ENCODE measurements around the gene TMEFF2. TPM values are rescaled to one million over a fixed set of nuclear protein-coding genes. Genes with fewer than 3 reads are reported as not detected.

The TMEFF2 gene
- total RNA-seq, 4 donors from 2014 or later = 1.5 TPM; not detected in 3

- Histone ChIP-seq H3K36me3 (no peaks in the 10 kb centered on the region), H3K4me3 (no peak overlapping the region), H3K4me1 (no peaks in the 10 kb centered on the region), H3K9me3 (no peaks in the 10 kb centered on the region), H3K27ac (no peak overlapping the region), H3K27me3 (no peaks in the 10 kb centered on the region)
- TF ChIP-seq POLR2A (IDR thresholded peaks at IDR 0.05) = no peak
- TF ChIP-seq CTCF (IDR thresholded peaks at IDR 0.05) = no peak
- no peak for DNase-seq
- intact Hi-C loops (cut with DNase I; ENCODE audit: low total_unique reads) = no loop called here
These were observed 233.2 kb downstream of the TMEFF2 start for GRCh38 chr2:191961556-191961955.

- TF ChIP-seq CTCF (IDR thresholded peaks at IDR 0.05) (no peak), POLR2A (IDR thresholded peaks at IDR 0.05) (no peak)
- no peaks in the 10 kb centered on the region for H3K36me3 ChIP-seq
- H3K27ac ChIP-seq = no peak overlapping the region
- DNase-seq = no peak
- no peaks in the 10 kb centered on the region for H3K9me3 ChIP-seq
- no peaks in the 10 kb centered on the region for H3K27me3 ChIP-seq
- no peak overlapping the region for H3K4me3 ChIP-seq
- intact Hi-C loops (cut with DNase I; ENCODE audit: low total_unique reads) = no loop called here
- H3K4me1 ChIP-seq = no peaks in the 10 kb centered on the region
These were observed 235.5 kb downstream of the TMEFF2 start for GRCh38 chr2:191959209-191959608.

GRCh38 chr2:191957996-191958860 lies 236.5 kb downstream of the TMEFF2 start:
- Histone ChIP-seq H3K36me3 (no peaks in the 10 kb centered on the region), H3K4me1 (no peaks in the 10 kb centered on the region), H3K27ac (no peak overlapping the region), H3K4me3 (no peak overlapping the region), H3K9me3 (no peaks in the 10 kb centered on the region), H3K27me3 (no peaks in the 10 kb centered on the region)
- intact Hi-C loops (cut with DNase I; ENCODE audit: low total_unique reads) = no loop called here
- no peak for DNase-seq
- TF ChIP-seq POLR2A (IDR thresholded peaks at IDR 0.05) (no peak), CTCF (IDR thresholded peaks at IDR 0.05) (no peak)

- Histone ChIP-seq H3K9me3 (no peaks in the 10 kb centered on the region), H3K36me3 (no peaks in the 10 kb centered on the region), H3K27me3 (no peaks in the 10 kb centered on the region), H3K4me3 (no peak overlapping the region), H3K4me1 (no peaks in the 10 kb centered on the region), H3K27ac (no peak overlapping the region)
- no peak for TF ChIP-seq CTCF (IDR thresholded peaks at IDR 0.05)
- TF ChIP-seq POLR2A (IDR thresholded peaks at IDR 0.05) = no peak
- DNase-seq = no peak
- intact Hi-C loops (cut with DNase I; ENCODE audit: low total_unique reads) = no loop called here
These were observed 240.3 kb downstream of the TMEFF2 start for GRCh38 chr2:191954451-191954850.

- no peak overlapping the region for H3K27ac ChIP-seq
- H3K4me1 ChIP-seq = no peaks in the 10 kb centered on the region
- intact Hi-C loops (cut with DNase I; ENCODE audit: low total_unique reads) = no loop called here
These were observed 242.0 kb downstream of the TMEFF2 start for GRCh38 chr2:191952515-191953270.

More at GRCh38 chr2:191952515-191953270, 242.0 kb downstream of the TMEFF2 start:
- Histone ChIP-seq H3K9me3 (no peaks in the 10 kb centered on the region), H3K4me3 (no peak overlapping the region), H3K36me3 (no peaks in the 10 kb centered on the region), H3K27me3 (no peaks in the 10 kb centered on the region)
- no peak for DNase-seq
- TF ChIP-seq POLR2A (IDR thresholded peaks at IDR 0.05) = no peak
- TF ChIP-seq CTCF (IDR thresholded peaks at IDR 0.05) = no peak
